ENCODE data around the gene SLC39A11. TPM values are rescaled to one million over a fixed set of nuclear protein-coding genes. Genes with fewer than 3 reads are reported as not detected.

SLC39A11 gene
- total and polyA plus RNA-seq, 4 donors = 9.3 to 49.3 (median 24.7) TPM

- DNase-seq (no peak), ATAC-seq (ENCODE audit: insufficient read depth, low FRiP score) (no peak)
- Histone ChIP-seq H3K4me1 (ENCODE audit: control insufficient read depth in 5 of 5, insufficient read depth in 5 of 5, low read length in 5 of 5) (peaks cover 0 to 6% (median 0%) of the 10 kb centered on the region in 5 donors), H3K4me3 (no peak overlapping the region), H3K9me3 (ENCODE audit: control insufficient read depth in 4 of 4, insufficient read depth in 3 of 4, low read length in 3 of 4) (peaks cover 0 to 5% (median 0%) of the 10 kb centered on the region in 4 donors), H3K27ac (ENCODE audit: low read depth in 1 of 2, low read length in 1 of 2) (no peak overlapping the region), H3K27me3 (ENCODE audit: control insufficient read depth in 3 of 3, insufficient read depth in 3 of 3, low read length in 2 of 3) (no peaks in the 10 kb centered on the region), H3K36me3 (ENCODE audit: control insufficient read depth in 4 of 4, insufficient read depth in 4 of 4, low read length in 4 of 4) (no peaks in the 10 kb centered on the region), H3K9ac (ENCODE audit: insufficient read depth in 1 of 2, low read length in 2 of 2) (no peak overlapping the region)
- TF ChIP-seq CTCF (IDR thresholded peaks at IDR 0.05; ENCODE audit: control extremely low read depth, extremely low read depth) = no peak
- WGBS, 2 donors = 83 to 95% methylated on average over 8 of the region's 8 CpGs
These were observed 79.2 kb downstream of the SLC39A11 start for GRCh38 chr17:73013301-73013700.

GRCh38 chr17:73011016-73011486, 81.4 kb downstream of the SLC39A11 start:
- Histone ChIP-seq H3K36me3 (ENCODE audit: control insufficient read depth in 4 of 4, insufficient read depth in 4 of 4, low read length in 4 of 4) (no peaks in the 10 kb centered on the region), H3K27me3 (ENCODE audit: control insufficient read depth in 3 of 3, insufficient read depth in 3 of 3, low read length in 2 of 3) (no peaks in the 10 kb centered on the region), H3K27ac (ENCODE audit: low read depth in 1 of 2, low read length in 1 of 2) (peak overlapping the region in 1 of 2 donors; percentile 82), H3K4me1 (ENCODE audit: control insufficient read depth in 5 of 5, insufficient read depth in 5 of 5, low read length in 5 of 5) (peaks cover 0 to 6% (median 0%) of the 10 kb centered on the region in 5 donors), H3K9me3 (ENCODE audit: control insufficient read depth in 4 of 4, insufficient read depth in 3 of 4, low read length in 3 of 4) (no peaks in the 10 kb centered on the region), H3K9ac (ENCODE audit: insufficient read depth in 1 of 2, low read length in 2 of 2) (no peak overlapping the region), H3K4me3 (no peak overlapping the region)
- no peak for DNase-seq
- TF ChIP-seq CTCF (IDR thresholded peaks at IDR 0.05; ENCODE audit: control extremely low read depth, extremely low read depth) = no peak
- 24 to 42% methylated on average over 8 of the region's 8 CpGs for WGBS, 2 donors
- ATAC-seq (ENCODE audit: insufficient read depth, low FRiP score) = no peak

- H3K9me3 ChIP-seq (ENCODE audit: control insufficient read depth in 4 of 4, insufficient read depth in 3 of 4, low read length in 3 of 4) = no peaks in the 10 kb centered on the region
- no peaks in the 10 kb centered on the region for H3K36me3 ChIP-seq (ENCODE audit: control insufficient read depth in 4 of 4, insufficient read depth in 4 of 4, low read length in 4 of 4)
- WGBS, 2 donors = 54 to 73% methylated on average over 7 of the region's 7 CpGs
- no peak for TF ChIP-seq CTCF (IDR thresholded peaks at IDR 0.05; ENCODE audit: control extremely low read depth, extremely low read depth)
- no peaks in the 10 kb centered on the region for H3K27me3 ChIP-seq (ENCODE audit: control insufficient read depth in 3 of 3, insufficient read depth in 3 of 3, low read length in 2 of 3)
- no peak overlapping the region for H3K9ac ChIP-seq (ENCODE audit: insufficient read depth in 1 of 2, low read length in 2 of 2)
- peaks cover 0 to 6% (median 0%) of the 10 kb centered on the region in 5 donors for H3K4me1 ChIP-seq (ENCODE audit: control insufficient read depth in 5 of 5, insufficient read depth in 5 of 5, low read length in 5 of 5)
- no peak overlapping the region for H3K4me3 ChIP-seq
- DNase-seq (no peak), ATAC-seq (ENCODE audit: insufficient read depth, low FRiP score) (no peak)
- H3K27ac ChIP-seq (ENCODE audit: low read depth in 1 of 2, low read length in 1 of 2) = peak overlapping the region in 1 of 2 donors; percentile 82
These were observed 82.1 kb downstream of the SLC39A11 start for GRCh38 chr17:73010414-73010813.

GRCh38 chr17:73007407-73007806, 85.1 kb downstream of the SLC39A11 start:
- H3K9me3 ChIP-seq (ENCODE audit: control insufficient read depth in 4 of 4, insufficient read depth in 3 of 4, low read length in 3 of 4) = no peaks in the 10 kb centered on the region
- no peak overlapping the region for H3K9ac ChIP-seq (ENCODE audit: insufficient read depth in 1 of 2, low read length in 2 of 2)
- no peaks in the 10 kb centered on the region for H3K27me3 ChIP-seq (ENCODE audit: control insufficient read depth in 3 of 3, insufficient read depth in 3 of 3, low read length in 2 of 3)
- peaks cover 0 to 3% (median 0%) of the 10 kb centered on the region in 5 donors for H3K4me1 ChIP-seq (ENCODE audit: control insufficient read depth in 5 of 5, insufficient read depth in 5 of 5, low read length in 5 of 5)
- H3K36me3 ChIP-seq (ENCODE audit: control insufficient read depth in 4 of 4, insufficient read depth in 4 of 4, low read length in 4 of 4) = no peaks in the 10 kb centered on the region
- TF ChIP-seq CTCF (IDR thresholded peaks at IDR 0.05; ENCODE audit: control extremely low read depth, extremely low read depth) = no peak
- H3K4me3 ChIP-seq = no peak overlapping the region
- ATAC-seq (ENCODE audit: insufficient read depth, low FRiP score) (no peak), DNase-seq (peak; percentile 34 to 49 (median 42))
- H3K27ac ChIP-seq (ENCODE audit: low read depth in 1 of 2, low read length in 1 of 2) = no peak overlapping the region
- WGBS, 2 donors = 41 to 51% methylated on average over 7 of the region's 7 CpGs

All from lung (tissue), 12 donors.